ENCODE results near the gene FBXL15.
A peak's percentile ranks its signal among the peaks of the same experiment; 100 is the strongest.

The FBXL15 gene

GRCh38 chr10:102433619-102434046 lies 13.0 kb downstream of the FBXL15 start:
- H3K4me3 ChIP-seq (ENCODE audit: insufficient read length, low read depth), result no peak overlapping the region
- no peaks in the 10 kb centered on the region for H3K36me3 ChIP-seq (ENCODE audit: insufficient read depth, insufficient read length, low read length)
- H3K27me3 ChIP-seq (ENCODE audit: insufficient read depth, insufficient read length), result peaks cover 35% of the 10 kb centered on the region
- TF ChIP-seq ZNF274 (IDR thresholded peaks at IDR 0.05; ENCODE audit: low read depth, low read length), result no peak
- TF ChIP-seq SUZ12 (IDR thresholded peaks at IDR 0.05; ENCODE audit: extremely low read depth, insufficient read depth, insufficient read length), result no peak
- no peak for TF ChIP-seq YY1 (IDR thresholded peaks at IDR 0.05; ENCODE audit: insufficient read depth, insufficient read length)
- H3K9me3 ChIP-seq (ENCODE audit: insufficient read depth, low read length), result no peaks in the 10 kb centered on the region
- DNase-seq (ENCODE audit: low read depth, low spot score), result no peak
- no peak overlapping the region for H3K9ac ChIP-seq (ENCODE audit: insufficient read length, low read depth)
- H3K4me1 ChIP-seq (ENCODE audit: insufficient read depth, insufficient read length), result peaks cover 8% of the 10 kb centered on the region

GRCh38 chr10:102434394-102435132 lies 13.9 kb downstream of the FBXL15 start:
- no peak overlapping the region for H3K9ac ChIP-seq (ENCODE audit: insufficient read length, low read depth)
- H3K4me3 ChIP-seq (ENCODE audit: insufficient read length, low read depth), result peak overlapping the region; percentile 6
- peaks cover 8% of the 10 kb centered on the region for H3K4me1 ChIP-seq (ENCODE audit: insufficient read depth, insufficient read length)
- H3K9me3 ChIP-seq (ENCODE audit: insufficient read depth, low read length), result no peaks in the 10 kb centered on the region
- peaks cover 35% of the 10 kb centered on the region for H3K27me3 ChIP-seq (ENCODE audit: insufficient read depth, insufficient read length)
- no peak for DNase-seq (ENCODE audit: low read depth, low spot score)
- no peaks in the 10 kb centered on the region for H3K36me3 ChIP-seq (ENCODE audit: insufficient read depth, insufficient read length, low read length)
- no peak for TF ChIP-seq YY1 (IDR thresholded peaks at IDR 0.05; ENCODE audit: insufficient read depth, insufficient read length)
- no peak for TF ChIP-seq SUZ12 (IDR thresholded peaks at IDR 0.05; ENCODE audit: extremely low read depth, insufficient read depth, insufficient read length)
- no peak for TF ChIP-seq ZNF274 (IDR thresholded peaks at IDR 0.05; ENCODE audit: low read depth, low read length)

- H3K36me3 ChIP-seq (ENCODE audit: insufficient read depth, insufficient read length, low read length), result no peaks in the 10 kb centered on the region
- H3K27me3 ChIP-seq (ENCODE audit: insufficient read depth, insufficient read length), result peaks cover 35% of the 10 kb centered on the region
- peak overlapping the region; percentile 6 for H3K4me3 ChIP-seq (ENCODE audit: insufficient read length, low read depth)
- no peak for TF ChIP-seq SUZ12 (IDR thresholded peaks at IDR 0.05; ENCODE audit: extremely low read depth, insufficient read depth, insufficient read length)
- TF ChIP-seq ZNF274 (IDR thresholded peaks at IDR 0.05; ENCODE audit: low read depth, low read length), result no peak
- TF ChIP-seq YY1 (IDR thresholded peaks at IDR 0.05; ENCODE audit: insufficient read depth, insufficient read length), result no peak
- peak overlapping the region; percentile 77 for H3K9ac ChIP-seq (ENCODE audit: insufficient read length, low read depth)
- no peaks in the 10 kb centered on the region for H3K9me3 ChIP-seq (ENCODE audit: insufficient read depth, low read length)
- H3K4me1 ChIP-seq (ENCODE audit: insufficient read depth, insufficient read length), result peaks cover 8% of the 10 kb centered on the region
- DNase-seq (ENCODE audit: low read depth, low spot score), result no peak
Measured at GRCh38 chr10:102435133-102435497, 14.5 kb downstream of the FBXL15 start.

- Histone ChIP-seq H3K4me1 (ENCODE audit: insufficient read depth, insufficient read length) (peaks cover 8% of the 10 kb centered on the region), H3K9ac (ENCODE audit: insufficient read length, low read depth) (peak overlapping the region; percentile 56)
- DNase-seq (ENCODE audit: low read depth, low spot score), result no peak
Measured at GRCh38 chr10:102435529-102436233, 15.0 kb downstream of the FBXL15 start.

GRCh38 chr10:102436312-102436711 lies 15.7 kb downstream of the FBXL15 start:
- no peak for DNase-seq (ENCODE audit: low read depth, low spot score)
- Histone ChIP-seq H3K9ac (ENCODE audit: insufficient read length, low read depth) (no peak overlapping the region), H3K9me3 (ENCODE audit: insufficient read depth, low read length) (no peaks in the 10 kb centered on the region), H3K27me3 (ENCODE audit: insufficient read depth, insufficient read length) (peaks cover 35% of the 10 kb centered on the region), H3K4me1 (ENCODE audit: insufficient read depth, insufficient read length) (peaks cover 8% of the 10 kb centered on the region), H3K4me3 (ENCODE audit: insufficient read length, low read depth) (no peak overlapping the region), H3K36me3 (ENCODE audit: insufficient read depth, insufficient read length, low read length) (no peaks in the 10 kb centered on the region)
- TF ChIP-seq SUZ12 (IDR thresholded peaks at IDR 0.05; ENCODE audit: extremely low read depth, insufficient read depth, insufficient read length) (no peak), ZNF274 (IDR thresholded peaks at IDR 0.05; ENCODE audit: low read depth, low read length) (no peak), YY1 (IDR thresholded peaks at IDR 0.05; ENCODE audit: insufficient read depth, insufficient read length) (no peak)

More at GRCh38 chr10:102435529-102436233, 15.0 kb downstream of the FBXL15 start:
- Histone ChIP-seq H3K27me3 (ENCODE audit: insufficient read depth, insufficient read length) (peaks cover 35% of the 10 kb centered on the region), H3K9me3 (ENCODE audit: insufficient read depth, low read length) (no peaks in the 10 kb centered on the region), H3K36me3 (ENCODE audit: insufficient read depth, insufficient read length, low read length) (no peaks in the 10 kb centered on the region), H3K4me3 (ENCODE audit: insufficient read length, low read depth) (peak overlapping the region; percentile 6)
- no peak for TF ChIP-seq SUZ12 (IDR thresholded peaks at IDR 0.05; ENCODE audit: extremely low read depth, insufficient read depth, insufficient read length)
- TF ChIP-seq ZNF274 (IDR thresholded peaks at IDR 0.05; ENCODE audit: low read depth, low read length), result no peak
- no peak for TF ChIP-seq YY1 (IDR thresholded peaks at IDR 0.05; ENCODE audit: insufficient read depth, insufficient read length)

GRCh38 chr10:102437515-102437914 lies 16.9 kb downstream of the FBXL15 start:
- no peak overlapping the region for H3K4me3 ChIP-seq (ENCODE audit: insufficient read length, low read depth)
- H3K27me3 ChIP-seq (ENCODE audit: insufficient read depth, insufficient read length), result peaks cover 35% of the 10 kb centered on the region
- no peaks in the 10 kb centered on the region for H3K36me3 ChIP-seq (ENCODE audit: insufficient read depth, insufficient read length, low read length)
- TF ChIP-seq YY1 (IDR thresholded peaks at IDR 0.05; ENCODE audit: insufficient read depth, insufficient read length) (no peak), ZNF274 (IDR thresholded peaks at IDR 0.05; ENCODE audit: low read depth, low read length) (no peak), SUZ12 (IDR thresholded peaks at IDR 0.05; ENCODE audit: extremely low read depth, insufficient read depth, insufficient read length) (no peak)
- peaks cover 8% of the 10 kb centered on the region for H3K4me1 ChIP-seq (ENCODE audit: insufficient read depth, insufficient read length)
- H3K9ac ChIP-seq (ENCODE audit: insufficient read length, low read depth), result no peak overlapping the region
- DNase-seq (ENCODE audit: low read depth, low spot score), result no peak
- H3K9me3 ChIP-seq (ENCODE audit: insufficient read depth, low read length), result no peaks in the 10 kb centered on the region

GRCh38 chr10:102438374-102438773 lies 17.7 kb downstream of the FBXL15 start:
- TF ChIP-seq YY1 (IDR thresholded peaks at IDR 0.05; ENCODE audit: insufficient read depth, insufficient read length) (no peak), SUZ12 (IDR thresholded peaks at IDR 0.05; ENCODE audit: extremely low read depth, insufficient read depth, insufficient read length) (no peak), ZNF274 (IDR thresholded peaks at IDR 0.05; ENCODE audit: low read depth, low read length) (no peak)
- Histone ChIP-seq H3K9ac (ENCODE audit: insufficient read length, low read depth) (no peak overlapping the region), H3K4me3 (ENCODE audit: insufficient read length, low read depth) (no peak overlapping the region), H3K4me1 (ENCODE audit: insufficient read depth, insufficient read length) (peaks cover 8% of the 10 kb centered on the region), H3K27me3 (ENCODE audit: insufficient read depth, insufficient read length) (peaks cover 30% of the 10 kb centered on the region), H3K36me3 (ENCODE audit: insufficient read depth, insufficient read length, low read length) (no peaks in the 10 kb centered on the region), H3K9me3 (ENCODE audit: insufficient read depth, low read length) (no peaks in the 10 kb centered on the region)
- DNase-seq (ENCODE audit: low read depth, low spot score), result no peak
